Keratinocyte (primary cell): ENCODE results near the gene TAL1. TPM values are rescaled to one million over a fixed set of nuclear protein-coding genes. Genes with fewer than 3 reads are reported as not detected.

Source experiments
- DNase-seq: peaks from one replicate; pipeline ENCODE4 v3.0.0-alpha.2; 2011; ENCODE audit warnings: low read depth, missing footprints, low spot score
- FAIRE-seq: peaks from 2 replicates; lab custom pipeline; 2011; peaks lifted over from hg19 to GRCh38; lab: Jason Lieb, UNC
- H2AFZ ChIP-seq: 2 replicates; pipeline ENCODE4 v1.6.0; 2012; ENCODE audit warnings: low read length, control low read depth, inconsistent platforms; ENCODE audit not compliant: control insufficient read depth
- H3K27ac ChIP-seq: 2 replicates; pipeline ENCODE4 v1.5.1; 2011; ENCODE audit warnings: low read length; ENCODE audit not compliant: control insufficient read depth, insufficient read depth
- H3K27me3 ChIP-seq: 3 replicates; pipeline ENCODE4 v1.6.0; 2011; ENCODE audit warnings: low read length; ENCODE audit not compliant: control insufficient read depth, insufficient read depth; ENCODE audit errors: extremely low read depth
- H3K36me3 ChIP-seq, 2 experiments: 2 replicates in 1 of 2; 3 replicates in 1 of 2; pipeline ENCODE4 v1.5.1; 2011; ENCODE audit warnings: low read length in 2 of 2, mild to moderate bottlenecking in 1 of 2; ENCODE audit not compliant: control insufficient read depth in 2 of 2, insufficient read depth in 2 of 2; ENCODE audit errors: extremely low read depth in 1 of 2
- H3K4me1 ChIP-seq: 3 replicates; pipeline ENCODE4 v1.5.1; 2011; ENCODE audit warnings: low read length; ENCODE audit not compliant: control insufficient read depth, insufficient read depth; ENCODE audit errors: extremely low read depth
- H3K4me2 ChIP-seq: 3 replicates; pipeline ENCODE4 v1.6.0; 2011; ENCODE audit warnings: low read depth, low read length; ENCODE audit not compliant: control insufficient read depth, insufficient read depth; ENCODE audit errors: extremely low read depth
- H3K4me3 ChIP-seq, 3 experiments: fragments of 200-600 bp in 1 of 3; sonication (generic) in 1 of 3; 2 replicates in 2 of 3; 3 replicates in 1 of 3; pipeline ENCODE4 v1.5.1; 2011 to 2016; ENCODE audit warnings: low read length in 3 of 3, mild to moderate bottlenecking in 3 of 3, control low read depth in 2 of 3, inconsistent platforms in 1 of 3, low read depth in 1 of 3, mixed read lengths in 1 of 3, mixed run types in 1 of 3, moderate library complexity in 1 of 3; ENCODE audit not compliant: control insufficient read depth in 2 of 3, insufficient read depth in 2 of 3; ENCODE audit errors: extremely low read depth in 1 of 3
- H3K79me2 ChIP-seq: 2 replicates; pipeline ENCODE4 v1.6.0; 2012; ENCODE audit warnings: low read length; ENCODE audit not compliant: control insufficient read depth, insufficient read depth
- H3K9ac ChIP-seq: 3 replicates; pipeline ENCODE4 v1.6.0; 2011; ENCODE audit warnings: low read length; ENCODE audit not compliant: control insufficient read depth, insufficient read depth; ENCODE audit errors: extremely low read depth
- H3K9me1 ChIP-seq: 3 replicates; pipeline ENCODE4 v1.6.0; 2011; ENCODE audit warnings: low read length; ENCODE audit not compliant: control insufficient read depth, insufficient read depth; ENCODE audit errors: extremely low read depth
- H3K9me3 ChIP-seq: 2 replicates; pipeline ENCODE4 v1.5.1; 2012; ENCODE audit warnings: low read depth, low read length; ENCODE audit not compliant: control insufficient read depth
- H4K20me1 ChIP-seq: 3 replicates; pipeline ENCODE4 v1.6.0; 2011; ENCODE audit warnings: low read length; ENCODE audit not compliant: control insufficient read depth, insufficient read depth; ENCODE audit errors: extremely low read depth
- CTCF ChIP-seq, 3 experiments: IDR thresholded peaks in 1 of 3; conservative IDR thresholded peaks in 1 of 3; optimal IDR thresholded peaks in 1 of 3; 2 replicates in 2 of 3; 3 replicates in 1 of 3; pipeline versions ENCODE3 to v1.5.1; 2011; ENCODE audit warnings: low read length in 3 of 3, mild to moderate bottlenecking in 3 of 3, moderate library complexity in 2 of 3, control low read depth in 1 of 3, inconsistent platforms in 1 of 3; ENCODE audit not compliant: insufficient read depth in 2 of 3; ENCODE audit errors: extremely low read depth in 1 of 3
- EZH2 ChIP-seq: IDR thresholded peaks from one replicate; pipeline ENCODE4 v1.6.1; 2012; ENCODE audit warnings: inconsistent platforms, mild to moderate bottlenecking, low read length, moderate library complexity
- dilution Hi-C: fragments of 300-500 bp; cut with MboI; formaldehyde crosslinking; loops from one replicate; pipeline ENCODE4 v1.7.0; 2020; ENCODE audit warnings: low sequenced_read_pairs; ENCODE audit not compliant: extremely low pct_ligation_motif_present
- polyA plus RNA-seq, 5 experiments: library from polyadenylated mRNA; depleted of rRNA in 3 of 5; stranded (reverse) in 3 of 5; stranded (forward) in 1 of 5; unstranded in 1 of 5; fragments of >200 nt; gene quantifications; 1 replicate in 1 of 5; 2 replicates in 3 of 5; 3 replicates in 1 of 5; pipeline versions ENCODE4 v1.2.1 to v1.2.3, GENCODE V29; 2011 to 2012; ENCODE audit warnings: missing spikeins in 2 of 5, low read depth in 1 of 5, low replicate concordance in 1 of 5

The TAL1 gene
- polyA plus RNA-seq, 1 donor (not counting 4 experiments of a cell fraction or from before 2014, with no cell fraction given) = not detected

- no peak overlapping the region for H3K4me3 ChIP-seq
- H3K9ac ChIP-seq = no peak overlapping the region
- H3K36me3 ChIP-seq = no peaks in the 10 kb centered on the region
- H3K27me3 ChIP-seq = peaks cover 99% of the 10 kb centered on the region
- H3K9me1 ChIP-seq = no peaks in the 10 kb centered on the region
- FAIRE-seq (no peak), DNase-seq (no peak)
- no peak overlapping the region for H3K27ac ChIP-seq
- dilution Hi-C loops = no loop called here
- no peaks in the 10 kb centered on the region for H3K9me3 ChIP-seq
- TF ChIP-seq EZH2 (no peak), CTCF (optimal IDR thresholded peaks at IDR 0.05 in 1 of 3, IDR thresholded peaks at IDR 0.05 in 1 of 3, conservative IDR thresholded peaks at IDR 0.05 in 1 of 3; ENCODE audit: extremely low read depth in 1 of 3, insufficient read depth in 2 of 3, low read length in 3 of 3) (no peak)
- H3K79me2 ChIP-seq = no peaks in the 10 kb centered on the region
- no peak overlapping the region for H3K4me2 ChIP-seq
- peaks cover 3% of the 10 kb centered on the region for H3K4me1 ChIP-seq
- H2AFZ ChIP-seq = no peak overlapping the region
- H4K20me1 ChIP-seq = peaks cover 12% of the 10 kb centered on the region
These were observed 3.4 kb downstream of the TAL1 start for GRCh38 chr1:47228644-47229030.

- no peak overlapping the region for H3K27ac ChIP-seq
- no peak overlapping the region for H3K9ac ChIP-seq
- no peak overlapping the region for H3K4me2 ChIP-seq
- H3K36me3 ChIP-seq = no peaks in the 10 kb centered on the region
- peaks cover 99% of the 10 kb centered on the region for H3K27me3 ChIP-seq
- H3K79me2 ChIP-seq = no peaks in the 10 kb centered on the region
- dilution Hi-C loops = no loop called here
- H4K20me1 ChIP-seq = peaks cover 12% of the 10 kb centered on the region
- FAIRE-seq (no peak), DNase-seq (no peak)
- H3K4me1 ChIP-seq = peaks cover 3% of the 10 kb centered on the region
- no peaks in the 10 kb centered on the region for H3K9me3 ChIP-seq
- no peak overlapping the region for H3K4me3 ChIP-seq
- no peaks in the 10 kb centered on the region for H3K9me1 ChIP-seq
- TF ChIP-seq EZH2 (peak; percentile 44), CTCF (optimal IDR thresholded peaks at IDR 0.05 in 1 of 3, IDR thresholded peaks at IDR 0.05 in 1 of 3, conservative IDR thresholded peaks at IDR 0.05 in 1 of 3; ENCODE audit: extremely low read depth in 1 of 3, insufficient read depth in 2 of 3, low read length in 3 of 3) (no peak)
- no peak overlapping the region for H2AFZ ChIP-seq
These were observed 4.4 kb downstream of the TAL1 start for GRCh38 chr1:47227341-47228232.
